ENCODE results near the gene TXNRD2.

Gene TXNRD2

GRCh38 chr22:19850763-19851109 is 90.9 kb downstream of the TXNRD2 start:
- H3K27me3 ChIP-seq (ENCODE audit: control insufficient read depth in 1 of 2, insufficient read depth in 2 of 2, low read length in 2 of 2) = no peaks in the 10 kb centered on the region
- H3K27ac ChIP-seq (ENCODE audit: low read depth, low read length) = no peak overlapping the region
- peaks cover 19% of the 10 kb centered on the region for H3K4me1 ChIP-seq (ENCODE audit: insufficient read depth, low read length)
- H3K36me3 ChIP-seq (ENCODE audit: insufficient read depth, low read length) = peaks cover 31% of the 10 kb centered on the region
- H3K9me3 ChIP-seq (ENCODE audit: low read length) = no peaks in the 10 kb centered on the region
- no peak overlapping the region for H3K9ac ChIP-seq (ENCODE audit: low read length)
- H3K4me3 ChIP-seq (ENCODE audit: low read depth in 1 of 2, low read length in 2 of 2) = no peak overlapping the region

GRCh38 chr22:19849835-19850762 is 91.5 kb downstream of the TXNRD2 start:
- H3K27ac ChIP-seq (ENCODE audit: low read depth, low read length) = no peak overlapping the region
- peaks cover 15% of the 10 kb centered on the region for H3K4me1 ChIP-seq (ENCODE audit: insufficient read depth, low read length)
- no peak overlapping the region for H3K9ac ChIP-seq (ENCODE audit: low read length)
- H3K4me3 ChIP-seq (ENCODE audit: low read depth in 1 of 2, low read length in 2 of 2) = no peak overlapping the region
- H3K27me3 ChIP-seq (ENCODE audit: control insufficient read depth in 1 of 2, insufficient read depth in 2 of 2, low read length in 2 of 2) = no peaks in the 10 kb centered on the region
- H3K36me3 ChIP-seq (ENCODE audit: insufficient read depth, low read length) = peaks cover 31% of the 10 kb centered on the region
- no peaks in the 10 kb centered on the region for H3K9me3 ChIP-seq (ENCODE audit: low read length)

DNA sequence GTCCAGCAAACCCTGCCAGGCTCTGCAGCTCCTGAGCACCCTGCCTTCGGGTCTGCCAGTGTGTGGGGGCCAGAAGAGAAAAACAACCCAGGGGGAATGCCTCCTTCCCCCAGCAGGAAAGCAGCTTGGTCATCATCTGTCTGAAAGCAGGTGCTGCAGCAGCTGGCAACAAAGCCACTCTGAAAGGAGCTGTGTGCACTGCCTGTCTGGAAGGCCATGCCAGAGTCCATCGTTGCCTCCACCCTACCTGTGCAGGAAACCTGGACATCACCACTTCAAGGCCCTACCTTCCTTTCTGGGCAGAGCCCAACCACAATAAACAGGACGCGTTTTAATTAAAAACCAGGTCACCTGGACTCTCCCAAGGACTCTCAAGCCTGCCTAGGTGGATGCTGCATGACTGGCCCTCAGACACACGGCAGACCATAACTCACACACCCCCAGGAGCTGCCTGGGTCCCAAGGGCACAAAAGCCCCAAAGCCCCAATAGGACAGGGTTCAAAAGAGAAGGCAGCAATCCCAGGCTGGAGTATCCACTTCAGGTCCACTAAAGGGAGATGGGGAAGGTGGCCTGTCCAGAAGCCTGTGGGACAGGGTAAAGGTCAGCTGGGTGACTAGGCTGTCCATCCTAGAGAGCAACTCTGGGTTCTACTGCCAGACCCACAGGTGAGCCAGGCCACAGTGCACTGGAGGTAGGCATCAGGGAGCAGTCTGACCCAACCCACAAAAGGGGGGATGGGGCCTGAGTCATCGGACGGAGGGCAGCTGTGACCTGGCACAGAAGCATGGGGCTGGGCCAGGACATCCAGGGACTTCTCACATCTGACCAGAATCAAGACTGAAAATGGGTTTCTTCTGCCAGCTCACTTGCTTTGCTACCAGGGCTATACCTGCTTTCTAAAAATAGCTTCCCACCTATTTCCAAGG is 93.1 kb downstream of the TXNRD2 start:
- Histone ChIP-seq H3K4me3 (ENCODE audit: low read depth in 1 of 2, low read length in 2 of 2) (no peak overlapping the region), H3K9me3 (ENCODE audit: low read length) (no peaks in the 10 kb centered on the region), H3K9ac (ENCODE audit: low read length) (no peak overlapping the region), H3K36me3 (ENCODE audit: insufficient read depth, low read length) (peaks cover 31% of the 10 kb centered on the region), H3K4me1 (ENCODE audit: insufficient read depth, low read length) (peaks cover 12% of the 10 kb centered on the region), H3K27me3 (ENCODE audit: control insufficient read depth in 1 of 2, insufficient read depth in 2 of 2, low read length in 2 of 2) (no peaks in the 10 kb centered on the region), H3K27ac (ENCODE audit: low read depth, low read length) (no peak overlapping the region)

GRCh38 chr22:19847345-19847632 is 94.3 kb downstream of the TXNRD2 start:
- H3K27me3 ChIP-seq (ENCODE audit: control insufficient read depth in 1 of 2, insufficient read depth in 2 of 2, low read length in 2 of 2) = no peaks in the 10 kb centered on the region
- H3K9me3 ChIP-seq (ENCODE audit: low read length) = no peaks in the 10 kb centered on the region
- no peak overlapping the region for H3K9ac ChIP-seq (ENCODE audit: low read length)
- H3K27ac ChIP-seq (ENCODE audit: low read depth, low read length) = no peak overlapping the region
- H3K4me1 ChIP-seq (ENCODE audit: insufficient read depth, low read length) = no peaks in the 10 kb centered on the region
- H3K36me3 ChIP-seq (ENCODE audit: insufficient read depth, low read length) = peaks cover 30% of the 10 kb centered on the region
- H3K4me3 ChIP-seq (ENCODE audit: low read depth in 1 of 2, low read length in 2 of 2) = no peak overlapping the region

- Histone ChIP-seq H3K4me1 (ENCODE audit: insufficient read depth, low read length) (no peaks in the 10 kb centered on the region), H3K36me3 (ENCODE audit: insufficient read depth, low read length) (peaks cover 25% of the 10 kb centered on the region), H3K9ac (ENCODE audit: low read length) (no peak overlapping the region), H3K27ac (ENCODE audit: low read depth, low read length) (no peak overlapping the region), H3K4me3 (ENCODE audit: low read depth in 1 of 2, low read length in 2 of 2) (no peak overlapping the region), H3K9me3 (ENCODE audit: low read length) (no peaks in the 10 kb centered on the region), H3K27me3 (ENCODE audit: control insufficient read depth in 1 of 2, insufficient read depth in 2 of 2, low read length in 2 of 2) (no peaks in the 10 kb centered on the region)
Measured at GRCh38 chr22:19846620-19847344, 94.8 kb downstream of the TXNRD2 start.

GRCh38 chr22:19845054-19845722 is 96.4 kb downstream of the TXNRD2 start:
- Histone ChIP-seq H3K9ac (ENCODE audit: low read length) (no peak overlapping the region), H3K4me3 (ENCODE audit: low read depth in 1 of 2, low read length in 2 of 2) (no peak overlapping the region), H3K4me1 (ENCODE audit: insufficient read depth, low read length) (no peaks in the 10 kb centered on the region), H3K27me3 (ENCODE audit: control insufficient read depth in 1 of 2, insufficient read depth in 2 of 2, low read length in 2 of 2) (no peaks in the 10 kb centered on the region), H3K9me3 (ENCODE audit: low read length) (no peaks in the 10 kb centered on the region), H3K27ac (ENCODE audit: low read depth, low read length) (no peak overlapping the region), H3K36me3 (ENCODE audit: insufficient read depth, low read length) (peaks cover 9% of the 10 kb centered on the region)

GRCh38 chr22:19844377-19845053 is 97.1 kb downstream of the TXNRD2 start:
- Histone ChIP-seq H3K4me3 (ENCODE audit: low read depth in 1 of 2, low read length in 2 of 2) (no peak overlapping the region), H3K4me1 (ENCODE audit: insufficient read depth, low read length) (no peaks in the 10 kb centered on the region), H3K9me3 (ENCODE audit: low read length) (no peaks in the 10 kb centered on the region), H3K36me3 (ENCODE audit: insufficient read depth, low read length) (peaks cover 2% of the 10 kb centered on the region), H3K27me3 (ENCODE audit: control insufficient read depth in 1 of 2, insufficient read depth in 2 of 2, low read length in 2 of 2) (no peaks in the 10 kb centered on the region), H3K27ac (ENCODE audit: low read depth, low read length) (no peak overlapping the region), H3K9ac (ENCODE audit: low read length) (no peak overlapping the region)

GRCh38 chr22:19843857-19844376 is 97.7 kb downstream of the TXNRD2 start:
- H3K4me3 ChIP-seq (ENCODE audit: low read depth in 1 of 2, low read length in 2 of 2) = no peak overlapping the region
- no peak overlapping the region for H3K9ac ChIP-seq (ENCODE audit: low read length)
- H3K27ac ChIP-seq (ENCODE audit: low read depth, low read length) = no peak overlapping the region
- H3K27me3 ChIP-seq (ENCODE audit: control insufficient read depth in 1 of 2, insufficient read depth in 2 of 2, low read length in 2 of 2) = no peaks in the 10 kb centered on the region
- H3K4me1 ChIP-seq (ENCODE audit: insufficient read depth, low read length) = no peaks in the 10 kb centered on the region
- no peaks in the 10 kb centered on the region for H3K9me3 ChIP-seq (ENCODE audit: low read length)
- no peaks in the 10 kb centered on the region for H3K36me3 ChIP-seq (ENCODE audit: insufficient read depth, low read length)

DNA sequence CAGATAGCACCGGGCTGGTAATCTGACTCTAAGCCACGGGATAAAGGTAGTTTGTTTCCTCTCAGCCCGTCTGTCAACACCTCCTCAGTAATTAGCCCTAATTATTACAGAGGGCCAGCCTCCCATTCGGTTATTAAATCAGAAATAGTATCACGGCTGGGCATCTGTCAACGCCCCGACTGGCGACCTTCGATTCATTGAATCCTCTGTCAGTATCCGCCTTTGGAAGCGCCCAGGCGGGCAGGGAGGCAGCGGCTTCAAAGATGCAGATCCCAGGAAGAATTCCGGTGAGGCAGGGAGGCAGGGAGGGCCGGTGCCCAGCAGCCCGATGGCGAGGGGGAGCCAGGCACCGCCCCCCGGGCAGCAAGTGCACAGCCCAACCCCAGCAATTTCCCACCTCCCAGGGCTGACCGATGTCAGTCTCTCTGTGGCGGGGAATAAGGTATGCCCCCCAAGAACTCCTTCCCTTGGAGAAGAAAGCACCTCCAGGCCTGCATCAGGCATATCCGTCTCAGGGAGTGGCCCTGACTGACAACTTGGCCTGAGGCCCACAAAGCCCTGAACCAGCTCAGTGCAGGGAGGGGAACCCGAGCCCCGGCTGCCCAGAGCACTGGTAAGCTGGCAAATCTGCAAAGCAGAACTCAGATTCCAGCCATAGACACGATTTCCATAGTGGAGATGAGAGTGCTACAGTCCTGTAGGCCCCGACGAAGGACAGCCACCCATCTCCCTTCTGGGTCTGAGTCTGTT is 98.3 kb downstream of the TXNRD2 start:
- H3K4me3 ChIP-seq (ENCODE audit: low read depth in 1 of 2, low read length in 2 of 2) = no peak overlapping the region
- H3K9me3 ChIP-seq (ENCODE audit: low read length) = no peaks in the 10 kb centered on the region
- no peaks in the 10 kb centered on the region for H3K4me1 ChIP-seq (ENCODE audit: insufficient read depth, low read length)
- no peaks in the 10 kb centered on the region for H3K36me3 ChIP-seq (ENCODE audit: insufficient read depth, low read length)
- no peak overlapping the region for H3K9ac ChIP-seq (ENCODE audit: low read length)
- H3K27ac ChIP-seq (ENCODE audit: low read depth, low read length) = no peak overlapping the region
- no peaks in the 10 kb centered on the region for H3K27me3 ChIP-seq (ENCODE audit: control insufficient read depth in 1 of 2, insufficient read depth in 2 of 2, low read length in 2 of 2)

Data from muscle layer of colon (tissue), 2 donors.